Panc1 (cell line): ENCODE results near the gene SLIT3. TPM values are rescaled to one million over a fixed set of nuclear protein-coding genes. Genes with fewer than 3 reads are reported as not detected.

Source experiments
- ATAC-seq: fragments of 200-7000 bp; cut with Tn5 transposase; 2 replicates; pipeline ENCODE4 v1.9.1; 2020; ENCODE audit warnings: mild to moderate bottlenecking, moderate library complexity
- BruUV-seq: library from RNA; stranded (reverse); fragments of 400-500 nt; replicated peaks from 2 replicates; lab custom pipeline; 2021; lab: Mats Ljungman, UMichigan
- CTCF ChIA-PET: fragments of 300-600 bp; sonication (Branson Sonifier 250); formaldehyde crosslinking; loops from one replicate; lab custom pipeline; 2022; ENCODE audit warnings: antibody characterized with exemption; lab: Charles Lee
- POLR2A ChIA-PET: fragments of 300-600 bp; sonication (Branson Sonifier 250); formaldehyde crosslinking; loops from one replicate; lab custom pipeline; 2022; ENCODE audit warnings: antibody characterized with exemption; lab: Charles Lee
- DNase-seq: peaks from one replicate; pipeline ENCODE4 v3.0.0-alpha.2; 2010; ENCODE audit warnings: low read depth, low spot score
- H3K27ac ChIP-seq: 2 replicates; pipeline ENCODE4 v1.5.1; 2011; ENCODE audit warnings: mild to moderate bottlenecking, low read length, inconsistent platforms
- H3K27me3 ChIP-seq: fragments of 200-500 bp; sonication (Bioruptor generic); 2 replicates; pipeline ENCODE4 v1.6.0; 2014; ENCODE audit warnings: low read length, inconsistent platforms; ENCODE audit not compliant: control insufficient read depth, insufficient read depth
- H3K36me3 ChIP-seq: fragments of 200-500 bp; sonication (Bioruptor generic); 2 replicates; pipeline ENCODE4 v1.5.1; 2014; ENCODE audit warnings: inconsistent platforms, mild to moderate bottlenecking, low read length, moderate library complexity; ENCODE audit not compliant: control insufficient read depth, insufficient read depth
- H3K4me1 ChIP-seq: 2 replicates; pipeline ENCODE4 v1.5.1; 2011; ENCODE audit warnings: inconsistent platforms, mild to moderate bottlenecking, low read length, moderate library complexity; ENCODE audit not compliant: control insufficient read depth, insufficient read depth
- H3K4me3 ChIP-seq, 2 experiments: 2 replicates each; pipeline ENCODE4 v1.5.1; 2011 to 2012; ENCODE audit warnings: low read depth in 2 of 2, low read length in 2 of 2, mild to moderate bottlenecking in 2 of 2, inconsistent platforms in 1 of 2, moderate library complexity in 1 of 2
- H3K9me3 ChIP-seq: fragments of 200-500 bp; sonication (Bioruptor generic); 2 replicates; pipeline ENCODE4 v1.5.1; 2014; ENCODE audit warnings: low read depth, mild to moderate bottlenecking, inconsistent platforms, low read length, moderate library complexity; ENCODE audit not compliant: control insufficient read depth, insufficient read depth
- POLR2AphosphoS5 ChIP-seq: IDR thresholded peaks from 2 replicates; pipeline ENCODE4 v1.6.1; 2012; ENCODE audit warnings: mild to moderate bottlenecking, low read depth, low read length, moderate library complexity
- SIN3A ChIP-seq: IDR thresholded peaks from 2 replicates; pipeline ENCODE4 v1.6.1; 2012; ENCODE audit warnings: low read depth, mild to moderate bottlenecking, low read length, moderate library complexity, borderline replicate concordance; ENCODE audit not compliant: insufficient read depth
- TCF7L2 ChIP-seq: IDR thresholded peaks from 2 replicates; pipeline ENCODE4 v1.6.1; 2011; ENCODE audit warnings: mild to moderate bottlenecking, low read depth, low read length, inconsistent platforms
- in situ Hi-C: cut with HindIII; loops from 2 replicates; pipeline ENCODE4 v1.10.0; 2016; ENCODE audit warnings: low sequenced_read_pairs, low pct_unique_long_range_greater_than_20kb
- intact Hi-C: fragments of 100-400 bp; cut with micrococcal nuclease; formaldehyde crosslinking; loops from one replicate; pipeline ENCODE4 v1.10.0; 2022; ENCODE audit not compliant: unreplicated experiment
- total RNA-seq: library from RNA; stranded (reverse); gene quantifications from one replicate; pipeline ENCODE4 v1.2.1, GENCODE V29; 2021; ENCODE audit not compliant: unreplicated experiment
- TF ChIP-seq, protein P1 (sequence below): fragments of 450-650 bp; IDR thresholded peaks from 2 replicates; pipeline ENCODE4 v1.5.1; 2017; ENCODE audit warnings: mild to moderate bottlenecking
- TF ChIP-seq, protein P2 (sequence below), 2 experiments: IDR thresholded peaks; 2 replicates each; pipeline ENCODE4 v1.6.1; 2011 to 2012; ENCODE audit warnings: low read depth in 2 of 2, control low read depth in 1 of 2, low read length in 1 of 2, mild to moderate bottlenecking in 1 of 2, moderate library complexity in 1 of 2; ENCODE audit not compliant: insufficient read depth in 1 of 2

The SLIT3 gene
- total RNA-seq, 1 experiment from 2014 or later, result 26.4 TPM

DNA sequence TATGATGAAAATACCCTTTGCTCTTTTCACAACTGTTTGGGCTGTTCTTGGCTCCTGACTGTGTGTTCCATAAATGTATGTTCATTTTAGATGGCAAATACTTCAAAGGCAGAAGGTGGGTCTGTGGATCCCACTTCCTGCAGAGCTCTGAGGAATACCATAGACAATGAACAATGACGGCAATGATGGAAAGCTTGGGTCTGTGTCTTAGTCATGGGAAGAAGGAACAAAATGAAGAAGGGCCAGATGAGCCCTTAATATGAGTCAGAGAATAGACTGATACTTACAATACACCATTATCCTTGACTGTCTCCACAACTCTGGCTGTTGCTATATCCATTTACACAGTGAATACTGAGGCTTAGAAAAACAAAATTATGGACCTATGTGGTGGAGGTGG is 126.0 kb downstream of the SLIT3 start:
- no peaks in the 10 kb centered on the region for H3K36me3 ChIP-seq
- no peak for DNase-seq
- CTCF ChIA-PET, result no interaction called here
- H3K27me3 ChIP-seq, result no peaks in the 10 kb centered on the region
- H3K4me3 ChIP-seq, result no peak overlapping the region
- POLR2A ChIA-PET, result no interaction called here
- intact Hi-C loops (no loop called here), in situ Hi-C loops (no loop called here)
- H3K4me1 ChIP-seq, result no peaks in the 10 kb centered on the region; the same call in 1 of the 2 replicates
- BruUV-seq, result no TSS peak
- no peak overlapping the region for H3K27ac ChIP-seq
- no peaks in the 10 kb centered on the region for H3K9me3 ChIP-seq
- TF ChIP-seq, protein P1, sequence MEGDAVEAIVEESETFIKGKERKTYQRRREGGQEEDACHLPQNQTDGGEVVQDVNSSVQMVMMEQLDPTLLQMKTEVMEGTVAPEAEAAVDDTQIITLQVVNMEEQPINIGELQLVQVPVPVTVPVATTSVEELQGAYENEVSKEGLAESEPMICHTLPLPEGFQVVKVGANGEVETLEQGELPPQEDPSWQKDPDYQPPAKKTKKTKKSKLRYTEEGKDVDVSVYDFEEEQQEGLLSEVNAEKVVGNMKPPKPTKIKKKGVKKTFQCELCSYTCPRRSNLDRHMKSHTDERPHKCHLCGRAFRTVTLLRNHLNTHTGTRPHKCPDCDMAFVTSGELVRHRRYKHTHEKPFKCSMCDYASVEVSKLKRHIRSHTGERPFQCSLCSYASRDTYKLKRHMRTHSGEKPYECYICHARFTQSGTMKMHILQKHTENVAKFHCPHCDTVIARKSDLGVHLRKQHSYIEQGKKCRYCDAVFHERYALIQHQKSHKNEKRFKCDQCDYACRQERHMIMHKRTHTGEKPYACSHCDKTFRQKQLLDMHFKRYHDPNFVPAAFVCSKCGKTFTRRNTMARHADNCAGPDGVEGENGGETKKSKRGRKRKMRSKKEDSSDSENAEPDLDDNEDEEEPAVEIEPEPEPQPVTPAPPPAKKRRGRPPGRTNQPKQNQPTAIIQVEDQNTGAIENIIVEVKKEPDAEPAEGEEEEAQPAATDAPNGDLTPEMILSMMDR, result no peak
- TF ChIP-seq POLR2AphosphoS5, result no peak
- no peak for ATAC-seq

DNA sequence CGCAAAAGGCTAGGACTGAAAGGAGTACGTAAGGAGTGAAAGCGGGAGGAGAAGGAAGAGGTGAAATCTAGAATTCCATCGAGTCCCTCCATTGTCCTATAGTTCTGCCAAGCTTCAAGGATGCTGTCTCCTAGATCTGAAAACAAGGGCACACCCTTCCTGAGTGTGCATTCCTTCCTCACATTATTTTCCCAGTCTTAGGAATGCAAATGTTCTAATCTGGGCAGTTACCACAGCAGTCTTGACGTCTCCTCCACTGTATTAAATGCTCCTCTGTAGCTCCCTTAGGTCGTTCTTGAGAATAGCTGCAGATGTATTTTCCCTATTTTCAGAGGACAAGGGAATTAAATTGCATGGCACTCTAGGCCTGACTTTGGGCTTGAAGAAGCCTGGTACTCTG is 127.6 kb downstream of the SLIT3 start:
- ChIA-PET CTCF (no interaction called here), POLR2A (no interaction called here)
- no peaks in the 10 kb centered on the region for H3K27me3 ChIP-seq
- DNase-seq (no peak), ATAC-seq (no peak)
- intact Hi-C loops (no loop called here), in situ Hi-C loops (no loop called here)
- no peaks in the 10 kb centered on the region for H3K4me1 ChIP-seq
- no peak for TF ChIP-seq TCF7L2
- TF ChIP-seq SIN3A, result no peak
- TF ChIP-seq, protein P1, result no peak
- no peak for TF ChIP-seq POLR2AphosphoS5
- TF ChIP-seq, protein P2, sequence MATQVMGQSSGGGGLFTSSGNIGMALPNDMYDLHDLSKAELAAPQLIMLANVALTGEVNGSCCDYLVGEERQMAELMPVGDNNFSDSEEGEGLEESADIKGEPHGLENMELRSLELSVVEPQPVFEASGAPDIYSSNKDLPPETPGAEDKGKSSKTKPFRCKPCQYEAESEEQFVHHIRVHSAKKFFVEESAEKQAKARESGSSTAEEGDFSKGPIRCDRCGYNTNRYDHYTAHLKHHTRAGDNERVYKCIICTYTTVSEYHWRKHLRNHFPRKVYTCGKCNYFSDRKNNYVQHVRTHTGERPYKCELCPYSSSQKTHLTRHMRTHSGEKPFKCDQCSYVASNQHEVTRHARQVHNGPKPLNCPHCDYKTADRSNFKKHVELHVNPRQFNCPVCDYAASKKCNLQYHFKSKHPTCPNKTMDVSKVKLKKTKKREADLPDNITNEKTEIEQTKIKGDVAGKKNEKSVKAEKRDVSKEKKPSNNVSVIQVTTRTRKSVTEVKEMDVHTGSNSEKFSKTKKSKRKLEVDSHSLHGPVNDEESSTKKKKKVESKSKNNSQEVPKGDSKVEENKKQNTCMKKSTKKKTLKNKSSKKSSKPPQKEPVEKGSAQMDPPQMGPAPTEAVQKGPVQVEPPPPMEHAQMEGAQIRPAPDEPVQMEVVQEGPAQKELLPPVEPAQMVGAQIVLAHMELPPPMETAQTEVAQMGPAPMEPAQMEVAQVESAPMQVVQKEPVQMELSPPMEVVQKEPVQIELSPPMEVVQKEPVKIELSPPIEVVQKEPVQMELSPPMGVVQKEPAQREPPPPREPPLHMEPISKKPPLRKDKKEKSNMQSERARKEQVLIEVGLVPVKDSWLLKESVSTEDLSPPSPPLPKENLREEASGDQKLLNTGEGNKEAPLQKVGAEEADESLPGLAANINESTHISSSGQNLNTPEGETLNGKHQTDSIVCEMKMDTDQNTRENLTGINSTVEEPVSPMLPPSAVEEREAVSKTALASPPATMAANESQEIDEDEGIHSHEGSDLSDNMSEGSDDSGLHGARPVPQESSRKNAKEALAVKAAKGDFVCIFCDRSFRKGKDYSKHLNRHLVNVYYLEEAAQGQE (IDR thresholded peaks at IDR 0.05; ENCODE audit: insufficient read depth in 1 of 2, low read depth in 2 of 2, low read length in 1 of 2), result no peak
- no TSS peak for BruUV-seq
- no peaks in the 10 kb centered on the region for H3K36me3 ChIP-seq
- no peaks in the 10 kb centered on the region for H3K9me3 ChIP-seq
- no peak overlapping the region for H3K27ac ChIP-seq
- no peak overlapping the region for H3K4me3 ChIP-seq
